ENCODE data around the gene SMAD6.

DNA sequence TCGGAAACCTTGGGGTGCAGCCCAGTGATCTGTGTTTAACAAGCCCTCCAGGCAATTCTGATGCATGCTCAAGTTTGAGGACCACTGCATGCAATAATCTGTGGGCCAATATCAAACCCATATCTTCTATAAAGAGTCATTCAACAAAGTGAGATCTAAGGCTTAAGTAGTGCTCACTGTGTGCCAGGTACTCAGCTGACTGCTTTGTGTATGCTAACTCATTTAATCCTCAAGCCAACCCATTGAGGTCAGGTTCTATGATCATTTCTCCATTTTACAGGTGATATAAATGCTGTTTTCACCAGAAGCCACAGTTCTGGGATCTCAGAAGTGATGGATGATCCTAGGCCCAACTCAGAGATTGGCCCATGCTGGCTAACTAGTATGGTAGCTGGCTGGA is 101.7 kb downstream of the SMAD6 start:
- TF ChIP-seq CTCF (IDR thresholded peaks at IDR 0.05; ENCODE audit: low read length): no peak
- TF ChIP-seq EZH2 (optimal IDR thresholded peaks at IDR 0.05; ENCODE audit: low read depth, low read length): no peak
- no peak for TF ChIP-seq EZH2phosphoT487 (IDR thresholded peaks at IDR 0.05; ENCODE audit: low read length)

Measured in MM.1S (cell line).